HG03439 (cell line): ENCODE data around the gene SYT11.
A peak's percentile ranks its signal among the peaks of the same experiment; 100 is the strongest.
"Not testable (repeated sequence)": the region's sequence is repeated elsewhere in the genome, so short reads cannot be mapped to it uniquely, and the experiment has no call there.

Source experiments
- ATAC-seq: cut with Tn5 transposase; IDR thresholded peaks from one replicate; pipeline ENCODE4 v1.9.1; 2021; ENCODE audit warnings: mild to moderate bottlenecking, moderate library complexity; ENCODE audit not compliant: unreplicated experiment

The SYT11 gene

GRCh38 chr1:155859234-155859829 lies at the start of gene SYT11:
SYT11 (plus strand) TSS chr1:155859567; CDS start chr1:155859762, 195 bp downstream.
- ATAC-seq = peak; percentile 57

GRCh38 chr1:155812878-155813277 lies 46.5 kb upstream of the SYT11 start:
- no peak for ATAC-seq

- no peak for ATAC-seq
Observed at GRCh38 chr1:155813672-155814071, 45.7 kb upstream of the SYT11 start.

GRCh38 chr1:155816351-155816750 lies 43.0 kb upstream of the SYT11 start:
- no peak for ATAC-seq

- ATAC-seq = no peak
Observed at GRCh38 chr1:155827450-155827849, 31.9 kb upstream of the SYT11 start.

- ATAC-seq = no peak
Observed at GRCh38 chr1:155831279-155831976, 27.9 kb upstream of the SYT11 start.

GRCh38 chr1:155833665-155834295 lies 25.6 kb upstream of the SYT11 start:
- ATAC-seq = no peak

- ATAC-seq = no peak
Observed at GRCh38 chr1:155834296-155834926, 25.0 kb upstream of the SYT11 start.

GRCh38 chr1:155834927-155835399 lies 24.4 kb upstream of the SYT11 start:
- ATAC-seq = not testable (repeated sequence)

- ATAC-seq = no peak
Observed at GRCh38 chr1:155835548-155835947, 23.8 kb upstream of the SYT11 start.

- no peak for ATAC-seq
Observed at GRCh38 chr1:155840386-155840785, 19.0 kb upstream of the SYT11 start.

GRCh38 chr1:155844860-155845421 lies 14.4 kb upstream of the SYT11 start:
- no peak for ATAC-seq

GRCh38 chr1:155847823-155848529 lies 11.4 kb upstream of the SYT11 start:
- no peak for ATAC-seq

GRCh38 chr1:155850345-155850744 lies 9.0 kb upstream of the SYT11 start:
- ATAC-seq = no peak

GRCh38 chr1:155856257-155856974 lies 3.0 kb upstream of the SYT11 start:
- no peak for ATAC-seq

GRCh38 chr1:155856975-155857930 lies 2.1 kb upstream of the SYT11 start, which contains the start of gene GON4L:
GON4L (minus strand) TSS chr1:155857214; CDS start chr1:155853780, 3,434 bp downstream.
- peak; percentile 55 for ATAC-seq

- ATAC-seq = peak; percentile 7
Observed at GRCh38 chr1:155858800-155859233, 550 bp upstream of the SYT11 start.
